Keratinocyte (primary cell): Measurements from ENCODE around the gene OPHN1. TPM values are rescaled to one million over a fixed set of nuclear protein-coding genes. Genes with fewer than 3 reads are reported as not detected.

Experiments used
- DNase-seq: peaks from one replicate; pipeline ENCODE4 v3.0.0-alpha.2; 2011; ENCODE audit warnings: low read depth, missing footprints, low spot score
- FAIRE-seq: peaks from 2 replicates; lab custom pipeline; 2011; peaks lifted over from hg19 to GRCh38; lab: Jason Lieb, UNC
- H2AFZ ChIP-seq: 2 replicates; pipeline ENCODE4 v1.6.0; 2012; ENCODE audit warnings: low read length, control low read depth, inconsistent platforms; ENCODE audit not compliant: control insufficient read depth
- H3K27ac ChIP-seq: 2 replicates; pipeline ENCODE4 v1.5.1; 2011; ENCODE audit warnings: low read length; ENCODE audit not compliant: control insufficient read depth, insufficient read depth
- H3K27me3 ChIP-seq: 3 replicates; pipeline ENCODE4 v1.6.0; 2011; ENCODE audit warnings: low read length; ENCODE audit not compliant: control insufficient read depth, insufficient read depth; ENCODE audit errors: extremely low read depth
- H3K36me3 ChIP-seq, 2 experiments: 2 replicates in 1 of 2; 3 replicates in 1 of 2; pipeline ENCODE4 v1.5.1; 2011; ENCODE audit warnings: low read length in 2 of 2, mild to moderate bottlenecking in 1 of 2; ENCODE audit not compliant: control insufficient read depth in 2 of 2, insufficient read depth in 2 of 2; ENCODE audit errors: extremely low read depth in 1 of 2
- H3K4me1 ChIP-seq: 3 replicates; pipeline ENCODE4 v1.5.1; 2011; ENCODE audit warnings: low read length; ENCODE audit not compliant: control insufficient read depth, insufficient read depth; ENCODE audit errors: extremely low read depth
- H3K4me2 ChIP-seq: 3 replicates; pipeline ENCODE4 v1.6.0; 2011; ENCODE audit warnings: low read depth, low read length; ENCODE audit not compliant: control insufficient read depth, insufficient read depth; ENCODE audit errors: extremely low read depth
- H3K4me3 ChIP-seq, 3 experiments: fragments of 200-600 bp in 1 of 3; sonication (generic) in 1 of 3; 2 replicates in 2 of 3; 3 replicates in 1 of 3; pipeline ENCODE4 v1.5.1; 2011 to 2016; ENCODE audit warnings: low read length in 3 of 3, mild to moderate bottlenecking in 3 of 3, control low read depth in 2 of 3, inconsistent platforms in 1 of 3, low read depth in 1 of 3, mixed read lengths in 1 of 3, mixed run types in 1 of 3, moderate library complexity in 1 of 3; ENCODE audit not compliant: control insufficient read depth in 2 of 3, insufficient read depth in 2 of 3; ENCODE audit errors: extremely low read depth in 1 of 3
- H3K79me2 ChIP-seq: 2 replicates; pipeline ENCODE4 v1.6.0; 2012; ENCODE audit warnings: low read length; ENCODE audit not compliant: control insufficient read depth, insufficient read depth
- H3K9ac ChIP-seq: 3 replicates; pipeline ENCODE4 v1.6.0; 2011; ENCODE audit warnings: low read length; ENCODE audit not compliant: control insufficient read depth, insufficient read depth; ENCODE audit errors: extremely low read depth
- H3K9me1 ChIP-seq: 3 replicates; pipeline ENCODE4 v1.6.0; 2011; ENCODE audit warnings: low read length; ENCODE audit not compliant: control insufficient read depth, insufficient read depth; ENCODE audit errors: extremely low read depth
- H3K9me3 ChIP-seq: 2 replicates; pipeline ENCODE4 v1.5.1; 2012; ENCODE audit warnings: low read depth, low read length; ENCODE audit not compliant: control insufficient read depth
- H4K20me1 ChIP-seq: 3 replicates; pipeline ENCODE4 v1.6.0; 2011; ENCODE audit warnings: low read length; ENCODE audit not compliant: control insufficient read depth, insufficient read depth; ENCODE audit errors: extremely low read depth
- CTCF ChIP-seq, 3 experiments: IDR thresholded peaks in 1 of 3; conservative IDR thresholded peaks in 1 of 3; optimal IDR thresholded peaks in 1 of 3; 2 replicates in 2 of 3; 3 replicates in 1 of 3; pipeline versions ENCODE3 to v1.5.1; 2011; ENCODE audit warnings: low read length in 3 of 3, mild to moderate bottlenecking in 3 of 3, moderate library complexity in 2 of 3, control low read depth in 1 of 3, inconsistent platforms in 1 of 3; ENCODE audit not compliant: insufficient read depth in 2 of 3; ENCODE audit errors: extremely low read depth in 1 of 3
- EZH2 ChIP-seq: IDR thresholded peaks from one replicate; pipeline ENCODE4 v1.6.1; 2012; ENCODE audit warnings: inconsistent platforms, mild to moderate bottlenecking, low read length, moderate library complexity
- dilution Hi-C: fragments of 300-500 bp; cut with MboI; formaldehyde crosslinking; loops from one replicate; pipeline ENCODE4 v1.7.0; 2020; ENCODE audit warnings: low sequenced_read_pairs; ENCODE audit not compliant: extremely low pct_ligation_motif_present
- polyA plus RNA-seq, 5 experiments: library from polyadenylated mRNA; depleted of rRNA in 3 of 5; stranded (reverse) in 3 of 5; stranded (forward) in 1 of 5; unstranded in 1 of 5; fragments of >200 nt; gene quantifications; 1 replicate in 1 of 5; 2 replicates in 3 of 5; 3 replicates in 1 of 5; pipeline versions ENCODE4 v1.2.1 to v1.2.3, GENCODE V29; 2011 to 2012; ENCODE audit warnings: missing spikeins in 2 of 5, low read depth in 1 of 5, low replicate concordance in 1 of 5

Gene OPHN1
- polyA plus RNA-seq, 1 donor (not counting 4 experiments of a cell fraction or from before 2014, with no cell fraction given), result 3.1 TPM

- H3K9ac ChIP-seq, result no peak overlapping the region
- no peak for FAIRE-seq
These were observed 234.0 kb downstream of the OPHN1 start for GRCh38 chrX:68199062-68199848.

GRCh38 chrX:68196939-68197791 is 236.1 kb downstream of the OPHN1 start:
- H4K20me1 ChIP-seq, result no peaks in the 10 kb centered on the region
- FAIRE-seq, result peak; percentile 88
- H3K9me3 ChIP-seq, result no peaks in the 10 kb centered on the region
- H3K4me1 ChIP-seq, result no peaks in the 10 kb centered on the region
- no peak overlapping the region for H3K27ac ChIP-seq
- H3K4me2 ChIP-seq, result no peak overlapping the region
- H3K79me2 ChIP-seq, result no peaks in the 10 kb centered on the region
- no peaks in the 10 kb centered on the region for H3K27me3 ChIP-seq
- no peak overlapping the region for H2AFZ ChIP-seq
- H3K4me3 ChIP-seq, result no peak overlapping the region
- dilution Hi-C loops, result no loop called here
- peak; percentile 70 to 77 (median 70) for TF ChIP-seq CTCF (optimal IDR thresholded peaks at IDR 0.05 in 1 of 3, IDR thresholded peaks at IDR 0.05 in 1 of 3, conservative IDR thresholded peaks at IDR 0.05 in 1 of 3; ENCODE audit: extremely low read depth in 1 of 3, insufficient read depth in 2 of 3, low read length in 3 of 3)
- no peak for TF ChIP-seq EZH2
- H3K36me3 ChIP-seq, result no peaks in the 10 kb centered on the region
- no peak overlapping the region for H3K9ac ChIP-seq
- no peaks in the 10 kb centered on the region for H3K9me1 ChIP-seq
- peak; percentile 11 for DNase-seq

More at GRCh38 chrX:68199062-68199848, 234.0 kb downstream of the OPHN1 start:
- no peaks in the 10 kb centered on the region for H3K36me3 ChIP-seq
- no peaks in the 10 kb centered on the region for H3K9me3 ChIP-seq
- dilution Hi-C loops, result no loop called here
- H4K20me1 ChIP-seq, result no peaks in the 10 kb centered on the region
- no peaks in the 10 kb centered on the region for H3K9me1 ChIP-seq
- no peak overlapping the region for H3K4me2 ChIP-seq
- no peaks in the 10 kb centered on the region for H3K4me1 ChIP-seq
- no peaks in the 10 kb centered on the region for H3K79me2 ChIP-seq
- no peak for TF ChIP-seq EZH2
- no peak for TF ChIP-seq CTCF (optimal IDR thresholded peaks at IDR 0.05 in 1 of 3, IDR thresholded peaks at IDR 0.05 in 1 of 3, conservative IDR thresholded peaks at IDR 0.05 in 1 of 3; ENCODE audit: extremely low read depth in 1 of 3, insufficient read depth in 2 of 3, low read length in 3 of 3)
- H3K4me3 ChIP-seq, result no peak overlapping the region
- no peaks in the 10 kb centered on the region for H3K27me3 ChIP-seq
- DNase-seq, result no peak
- H3K27ac ChIP-seq, result no peak overlapping the region
- no peak overlapping the region for H2AFZ ChIP-seq
